ENCODE measurements around the gene MAPK12.

GRCh38 chr22:50218153-50218995, 43.1 kb downstream of the MAPK12 start:
- TF ChIP-seq CTCF (IDR thresholded peaks at IDR 0.05) (no peak), POLR2A (IDR thresholded peaks at IDR 0.05) (no peak)
